ENCODE data around the gene MTMR3.

Gene MTMR3

DNA sequence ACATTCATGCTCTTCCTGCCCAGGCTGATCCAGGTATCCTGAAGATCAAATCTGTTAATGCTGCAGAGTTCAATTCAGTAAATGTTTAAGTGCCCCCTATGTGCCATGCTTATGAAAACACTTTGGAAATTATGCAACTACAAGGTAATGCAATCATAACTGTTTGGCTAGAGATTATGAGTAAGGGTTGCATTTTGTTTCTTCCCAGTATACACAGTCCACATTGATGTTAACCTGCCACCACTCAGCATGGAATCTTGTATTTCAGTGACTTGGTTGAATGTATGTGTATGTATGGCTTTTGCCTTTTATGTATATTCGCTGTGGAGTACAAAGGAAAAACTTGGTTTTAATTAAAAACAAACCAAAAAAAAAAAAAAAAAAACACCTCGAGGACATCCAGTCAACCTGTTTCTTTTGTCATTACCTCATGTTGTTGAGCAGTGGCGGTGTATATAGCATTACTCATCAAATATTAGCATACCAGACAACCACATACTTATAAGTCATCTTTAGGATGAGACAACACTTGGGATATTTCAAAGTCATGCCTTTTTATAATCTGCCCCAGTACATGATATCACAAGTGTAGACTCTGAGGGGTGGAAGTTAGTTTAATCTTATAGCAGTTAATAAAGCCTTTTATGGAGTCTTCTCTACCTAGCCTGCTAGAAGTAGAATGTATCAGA is 111.2 kb downstream of the MTMR3 start:
- H3K27ac ChIP-seq (ENCODE audit: poor library complexity, severe bottlenecking) = peak overlapping the region; percentile 94
- H3K9me3 ChIP-seq (ENCODE audit: severe bottlenecking) = no peaks in the 10 kb centered on the region
- DNase-seq (ENCODE audit: low spot score) (no peak), ATAC-seq (ENCODE audit: low read depth) (peak; percentile 93)
- H3K36me3 ChIP-seq (ENCODE audit: low read depth) = peaks cover 28% of the 10 kb centered on the region
- TF ChIP-seq, protein P1, sequence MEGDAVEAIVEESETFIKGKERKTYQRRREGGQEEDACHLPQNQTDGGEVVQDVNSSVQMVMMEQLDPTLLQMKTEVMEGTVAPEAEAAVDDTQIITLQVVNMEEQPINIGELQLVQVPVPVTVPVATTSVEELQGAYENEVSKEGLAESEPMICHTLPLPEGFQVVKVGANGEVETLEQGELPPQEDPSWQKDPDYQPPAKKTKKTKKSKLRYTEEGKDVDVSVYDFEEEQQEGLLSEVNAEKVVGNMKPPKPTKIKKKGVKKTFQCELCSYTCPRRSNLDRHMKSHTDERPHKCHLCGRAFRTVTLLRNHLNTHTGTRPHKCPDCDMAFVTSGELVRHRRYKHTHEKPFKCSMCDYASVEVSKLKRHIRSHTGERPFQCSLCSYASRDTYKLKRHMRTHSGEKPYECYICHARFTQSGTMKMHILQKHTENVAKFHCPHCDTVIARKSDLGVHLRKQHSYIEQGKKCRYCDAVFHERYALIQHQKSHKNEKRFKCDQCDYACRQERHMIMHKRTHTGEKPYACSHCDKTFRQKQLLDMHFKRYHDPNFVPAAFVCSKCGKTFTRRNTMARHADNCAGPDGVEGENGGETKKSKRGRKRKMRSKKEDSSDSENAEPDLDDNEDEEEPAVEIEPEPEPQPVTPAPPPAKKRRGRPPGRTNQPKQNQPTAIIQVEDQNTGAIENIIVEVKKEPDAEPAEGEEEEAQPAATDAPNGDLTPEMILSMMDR (IDR thresholded peaks at IDR 0.05; ENCODE audit: poor library complexity, severe bottlenecking) = peak; percentile 69
- no peak overlapping the region for H3K4me3 ChIP-seq (ENCODE audit: severe bottlenecking)
- peaks cover 39% of the 10 kb centered on the region for H3K4me1 ChIP-seq (ENCODE audit: insufficient read depth, poor library complexity, severe bottlenecking)
- no peaks in the 10 kb centered on the region for H3K27me3 ChIP-seq (ENCODE audit: insufficient read depth, poor library complexity, severe bottlenecking)

DNA sequence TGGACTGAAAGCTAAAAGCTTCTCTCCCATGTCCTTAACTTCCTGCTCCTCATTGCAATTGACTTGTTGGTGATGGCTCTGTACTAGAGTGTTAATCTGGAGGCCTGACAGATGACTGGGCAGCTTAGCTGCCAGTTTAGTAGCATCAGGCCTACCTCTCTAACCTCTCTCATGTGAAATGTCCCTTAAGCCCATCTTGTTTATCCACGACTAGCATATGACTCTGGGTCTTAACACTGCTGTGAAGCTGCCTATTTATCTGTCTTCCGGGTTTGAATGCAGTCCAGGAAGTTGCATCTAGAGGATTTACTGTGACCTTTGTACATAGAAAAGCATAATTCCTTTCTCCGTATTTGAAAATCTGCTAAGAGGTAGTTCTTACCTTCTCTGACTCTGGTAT is 112.0 kb downstream of the MTMR3 start:
- H3K27me3 ChIP-seq (ENCODE audit: insufficient read depth, poor library complexity, severe bottlenecking) = no peaks in the 10 kb centered on the region
- H3K4me1 ChIP-seq (ENCODE audit: insufficient read depth, poor library complexity, severe bottlenecking) = peaks cover 39% of the 10 kb centered on the region
- TF ChIP-seq, protein P1 (IDR thresholded peaks at IDR 0.05; ENCODE audit: poor library complexity, severe bottlenecking) = no peak
- H3K27ac ChIP-seq (ENCODE audit: poor library complexity, severe bottlenecking) = peak overlapping the region; percentile 94
- peaks cover 36% of the 10 kb centered on the region for H3K36me3 ChIP-seq (ENCODE audit: low read depth)
- H3K9me3 ChIP-seq (ENCODE audit: severe bottlenecking) = no peaks in the 10 kb centered on the region
- no peak overlapping the region for H3K4me3 ChIP-seq (ENCODE audit: severe bottlenecking)
- peak; percentile 26 for ATAC-seq (ENCODE audit: low read depth)
- no peak for DNase-seq (ENCODE audit: low spot score)

DNA sequence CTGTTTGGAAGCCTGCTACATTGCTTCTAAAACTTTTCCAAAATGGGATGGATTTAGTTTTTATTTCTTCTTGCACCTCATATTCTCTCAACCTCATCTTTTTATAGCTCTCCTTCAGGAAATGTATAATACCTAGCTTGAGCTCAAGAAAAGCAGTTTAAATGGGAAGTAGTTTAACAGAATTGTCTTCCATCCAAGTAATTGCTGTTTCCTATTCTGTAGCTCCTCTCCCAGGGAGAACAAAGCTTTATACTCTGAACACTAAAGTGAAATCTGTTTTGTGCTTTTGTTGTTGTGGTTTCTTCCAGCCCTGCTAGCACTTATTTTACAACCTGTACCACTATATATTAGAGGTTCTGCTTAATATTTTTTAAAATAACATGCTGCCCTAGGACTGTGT is 114.1 kb downstream of the MTMR3 start:
- Histone ChIP-seq H3K27ac (ENCODE audit: poor library complexity, severe bottlenecking) (no peak overlapping the region), H3K4me3 (ENCODE audit: severe bottlenecking) (no peak overlapping the region), H3K27me3 (ENCODE audit: insufficient read depth, poor library complexity, severe bottlenecking) (no peaks in the 10 kb centered on the region), H3K4me1 (ENCODE audit: insufficient read depth, poor library complexity, severe bottlenecking) (peaks cover 38% of the 10 kb centered on the region), H3K36me3 (ENCODE audit: low read depth) (peaks cover 26% of the 10 kb centered on the region), H3K9me3 (ENCODE audit: severe bottlenecking) (no peaks in the 10 kb centered on the region)
- TF ChIP-seq, protein P1 (IDR thresholded peaks at IDR 0.05; ENCODE audit: poor library complexity, severe bottlenecking) = no peak
- DNase-seq (ENCODE audit: low spot score) = no peak
- ATAC-seq (ENCODE audit: low read depth) = no peak

DNA sequence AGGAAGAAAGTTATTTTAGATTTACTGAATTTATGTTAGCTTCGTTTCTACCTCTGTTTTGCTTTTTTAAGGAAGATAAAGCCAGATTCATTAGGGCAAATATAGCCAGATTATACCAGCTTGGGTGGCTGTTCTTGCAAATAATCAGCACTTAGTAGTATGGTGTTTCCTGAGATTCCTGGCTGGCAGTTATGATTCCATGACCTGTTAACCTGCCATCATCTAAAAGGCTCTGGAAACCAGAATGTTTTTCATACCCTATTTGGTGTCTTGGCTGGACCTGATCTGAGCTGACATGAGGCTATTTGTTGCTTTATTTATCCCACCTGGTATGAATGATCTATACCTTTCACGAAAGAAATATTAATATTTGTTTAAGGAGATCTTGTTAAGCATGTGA is 114.5 kb downstream of the MTMR3 start:
- Histone ChIP-seq H3K36me3 (ENCODE audit: low read depth) (peaks cover 24% of the 10 kb centered on the region), H3K27ac (ENCODE audit: poor library complexity, severe bottlenecking) (no peak overlapping the region), H3K27me3 (ENCODE audit: insufficient read depth, poor library complexity, severe bottlenecking) (no peaks in the 10 kb centered on the region), H3K4me3 (ENCODE audit: severe bottlenecking) (no peak overlapping the region), H3K4me1 (ENCODE audit: insufficient read depth, poor library complexity, severe bottlenecking) (peaks cover 34% of the 10 kb centered on the region), H3K9me3 (ENCODE audit: severe bottlenecking) (no peaks in the 10 kb centered on the region)
- ATAC-seq (ENCODE audit: low read depth) (no peak), DNase-seq (ENCODE audit: low spot score) (no peak)
- TF ChIP-seq, protein P1 (IDR thresholded peaks at IDR 0.05; ENCODE audit: poor library complexity, severe bottlenecking) = no peak

DNA sequence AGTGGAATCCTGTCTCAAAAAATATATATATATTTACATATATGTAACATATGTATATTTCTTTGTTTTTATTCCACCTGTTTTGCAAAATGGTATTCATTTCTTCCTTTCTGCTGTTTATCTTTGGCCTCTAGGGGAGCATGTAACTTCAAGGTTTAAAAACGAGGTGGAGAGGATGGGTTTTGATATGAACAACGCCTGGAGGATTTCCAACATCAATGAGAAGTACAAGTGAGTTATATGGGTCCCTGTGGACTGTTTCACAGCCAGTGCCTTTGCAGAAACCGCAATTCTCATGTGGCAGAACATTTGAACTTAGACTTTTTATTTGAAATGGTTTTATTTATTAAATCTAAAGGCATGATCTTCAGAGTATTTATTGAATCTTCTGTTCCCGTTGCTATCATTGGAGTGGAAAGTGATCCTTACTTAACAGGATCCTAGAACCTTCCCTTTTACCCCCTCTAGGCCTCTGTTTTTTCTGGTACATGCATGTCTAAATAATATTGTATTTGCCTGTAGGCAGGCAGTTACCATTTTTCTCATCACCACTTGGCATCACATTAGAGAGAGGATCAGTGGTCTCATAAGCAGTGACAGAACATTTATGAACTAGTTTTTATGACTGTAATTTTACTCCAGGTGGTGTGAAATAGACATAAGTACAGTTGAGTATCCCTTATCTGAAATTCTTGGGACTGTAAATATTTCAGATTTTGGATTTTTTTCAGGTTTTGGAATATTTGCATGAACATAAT is 115.8 kb downstream of the MTMR3 start:
- DNase-seq (ENCODE audit: low spot score) (no peak), ATAC-seq (ENCODE audit: low read depth) (no peak)
- no peaks in the 10 kb centered on the region for H3K27me3 ChIP-seq (ENCODE audit: insufficient read depth, poor library complexity, severe bottlenecking)
- H3K27ac ChIP-seq (ENCODE audit: poor library complexity, severe bottlenecking) = no peak overlapping the region
- peaks cover 19% of the 10 kb centered on the region for H3K36me3 ChIP-seq (ENCODE audit: low read depth)
- TF ChIP-seq, protein P1 (IDR thresholded peaks at IDR 0.05; ENCODE audit: poor library complexity, severe bottlenecking) = no peak
- no peak overlapping the region for H3K4me3 ChIP-seq (ENCODE audit: severe bottlenecking)
- H3K4me1 ChIP-seq (ENCODE audit: insufficient read depth, poor library complexity, severe bottlenecking) = peaks cover 21% of the 10 kb centered on the region
- no peaks in the 10 kb centered on the region for H3K9me3 ChIP-seq (ENCODE audit: severe bottlenecking)
